ENCODE measurements around the gene HNRNPL. TPM values are rescaled to one million over a fixed set of nuclear protein-coding genes. Genes with fewer than 3 reads are reported as not detected.

Gene HNRNPL
- total and polyA plus RNA-seq, 10 of the 15 experiments (the other 5 are each of a cell fraction or from before 2014, with no cell fraction given), result 32.5 to 512 (median 306) TPM

DNA sequence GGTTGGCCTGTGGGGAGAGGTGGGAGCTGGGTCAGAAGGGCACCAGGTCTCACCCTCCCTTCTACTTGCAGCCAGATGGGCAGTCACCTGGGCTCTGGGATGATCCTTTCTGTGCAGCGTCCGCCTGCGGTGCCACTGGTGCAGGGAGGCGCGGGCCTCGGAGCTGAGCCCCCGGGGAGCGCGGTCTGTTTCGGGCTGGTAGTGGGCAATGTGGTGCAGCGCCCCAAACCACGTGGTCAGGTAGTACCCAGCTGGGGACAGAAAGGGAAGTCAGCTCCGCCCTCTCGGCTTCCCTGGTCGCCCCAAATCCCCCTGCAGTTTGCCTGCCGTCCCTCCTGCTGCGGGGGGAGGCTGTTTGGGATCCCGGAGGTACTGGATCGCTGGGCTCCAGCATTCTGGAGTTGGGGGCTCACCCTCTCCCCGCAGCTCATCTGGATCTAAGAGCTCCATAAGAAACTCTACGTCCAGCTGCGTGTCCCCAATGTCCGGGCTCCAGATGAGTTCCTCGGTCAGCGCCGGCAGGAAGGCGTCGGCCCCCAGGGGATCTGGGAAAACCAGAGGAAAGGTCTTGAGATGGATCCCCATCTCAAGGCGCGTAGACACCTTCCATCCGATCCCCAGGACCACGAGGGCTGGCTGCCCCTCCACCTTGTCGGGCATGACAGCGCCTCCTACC is 19.5 kb upstream of the HNRNPL start (continued):
- TF ChIP-seq ZBTB33 (IDR thresholded peaks at IDR 0.05), result no peak
- no peak for TF ChIP-seq SMAD1 (IDR thresholded peaks at IDR 0.05; ENCODE audit: low read depth, partially characterized antibody)
- TF ChIP-seq BRCA1 (IDR thresholded peaks at IDR 0.05; ENCODE audit: low read depth, low read length), result no peak
- TF ChIP-seq, protein P1, sequence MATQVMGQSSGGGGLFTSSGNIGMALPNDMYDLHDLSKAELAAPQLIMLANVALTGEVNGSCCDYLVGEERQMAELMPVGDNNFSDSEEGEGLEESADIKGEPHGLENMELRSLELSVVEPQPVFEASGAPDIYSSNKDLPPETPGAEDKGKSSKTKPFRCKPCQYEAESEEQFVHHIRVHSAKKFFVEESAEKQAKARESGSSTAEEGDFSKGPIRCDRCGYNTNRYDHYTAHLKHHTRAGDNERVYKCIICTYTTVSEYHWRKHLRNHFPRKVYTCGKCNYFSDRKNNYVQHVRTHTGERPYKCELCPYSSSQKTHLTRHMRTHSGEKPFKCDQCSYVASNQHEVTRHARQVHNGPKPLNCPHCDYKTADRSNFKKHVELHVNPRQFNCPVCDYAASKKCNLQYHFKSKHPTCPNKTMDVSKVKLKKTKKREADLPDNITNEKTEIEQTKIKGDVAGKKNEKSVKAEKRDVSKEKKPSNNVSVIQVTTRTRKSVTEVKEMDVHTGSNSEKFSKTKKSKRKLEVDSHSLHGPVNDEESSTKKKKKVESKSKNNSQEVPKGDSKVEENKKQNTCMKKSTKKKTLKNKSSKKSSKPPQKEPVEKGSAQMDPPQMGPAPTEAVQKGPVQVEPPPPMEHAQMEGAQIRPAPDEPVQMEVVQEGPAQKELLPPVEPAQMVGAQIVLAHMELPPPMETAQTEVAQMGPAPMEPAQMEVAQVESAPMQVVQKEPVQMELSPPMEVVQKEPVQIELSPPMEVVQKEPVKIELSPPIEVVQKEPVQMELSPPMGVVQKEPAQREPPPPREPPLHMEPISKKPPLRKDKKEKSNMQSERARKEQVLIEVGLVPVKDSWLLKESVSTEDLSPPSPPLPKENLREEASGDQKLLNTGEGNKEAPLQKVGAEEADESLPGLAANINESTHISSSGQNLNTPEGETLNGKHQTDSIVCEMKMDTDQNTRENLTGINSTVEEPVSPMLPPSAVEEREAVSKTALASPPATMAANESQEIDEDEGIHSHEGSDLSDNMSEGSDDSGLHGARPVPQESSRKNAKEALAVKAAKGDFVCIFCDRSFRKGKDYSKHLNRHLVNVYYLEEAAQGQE (IDR thresholded peaks at IDR 0.05; ENCODE audit: low read depth, low read length), result no peak
- peak in 1 of 2 experiments; percentile 31; a peak in 1 of 4 replicates for TF ChIP-seq IKZF2 (IDR thresholded peaks at IDR 0.05)
- TF ChIP-seq IKZF1 (conservative IDR thresholded peaks at IDR 0.05), result peak; percentile 60; the same call in 1 of the 2 replicates
- TF ChIP-seq, protein P2, sequence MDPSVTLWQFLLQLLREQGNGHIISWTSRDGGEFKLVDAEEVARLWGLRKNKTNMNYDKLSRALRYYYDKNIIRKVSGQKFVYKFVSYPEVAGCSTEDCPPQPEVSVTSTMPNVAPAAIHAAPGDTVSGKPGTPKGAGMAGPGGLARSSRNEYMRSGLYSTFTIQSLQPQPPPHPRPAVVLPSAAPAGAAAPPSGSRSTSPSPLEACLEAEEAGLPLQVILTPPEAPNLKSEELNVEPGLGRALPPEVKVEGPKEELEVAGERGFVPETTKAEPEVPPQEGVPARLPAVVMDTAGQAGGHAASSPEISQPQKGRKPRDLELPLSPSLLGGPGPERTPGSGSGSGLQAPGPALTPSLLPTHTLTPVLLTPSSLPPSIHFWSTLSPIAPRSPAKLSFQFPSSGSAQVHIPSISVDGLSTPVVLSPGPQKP (IDR thresholded peaks at IDR 0.05; ENCODE audit: low read depth, low read length), result no peak
- TF ChIP-seq SMARCA5 (IDR thresholded peaks at IDR 0.05), result no peak
- TF ChIP-seq ATF3 (IDR thresholded peaks at IDR 0.05; ENCODE audit: borderline replicate concordance, extremely low read depth, low read depth, low read length), result no peak
- TF ChIP-seq MYC (IDR thresholded peaks at IDR 0.05; ENCODE audit: insufficient read depth, insufficient read length, insufficient replicate concordance, low read length, severe bottlenecking), result no peak
- 0 out of 2 replicates have a peak, but pooled peaks have one; percentile 36 for TF ChIP-seq RELB (IDR thresholded peaks at IDR 0.05; ENCODE audit: low read depth)
- TF ChIP-seq NKRF (conservative IDR thresholded peaks at IDR 0.05), result peak; percentile 35; the same call in 1 of the 2 replicates
- TF ChIP-seq KAT2A (conservative IDR thresholded peaks at IDR 0.05; ENCODE audit: control insufficient read depth, low read depth, low read length), result no peak
- no peak for TF ChIP-seq YBX1 (IDR thresholded peaks at IDR 0.05)
- no peak for TF ChIP-seq LARP7 (IDR thresholded peaks at IDR 0.05)
- no peak for TF ChIP-seq FOS (IDR thresholded peaks at IDR 0.05; ENCODE audit: borderline replicate concordance, extremely low read depth, insufficient read length)
- no peak for TF ChIP-seq CREB1 (IDR thresholded peaks at IDR 0.05; ENCODE audit: low read depth)
